HuH-7.5 (cell line): Measurements from ENCODE around the gene ZMYND10.
A peak's percentile ranks its signal among the peaks of the same experiment; 100 is the strongest.

Experiments used
- DNase-seq: peaks from one replicate; pipeline ENCODE4 v3.0.0; 2011; ENCODE audit warnings: low spot score

The ZMYND10 gene

GRCh38 chr3:50302095-50303012, 43.2 kb downstream of the ZMYND10 start:
- DNase-seq: no peak

GRCh38 chr3:50300681-50301254, 44.8 kb downstream of the ZMYND10 start:
- no peak for DNase-seq

- no peak for DNase-seq
These were observed 45.4 kb downstream of the ZMYND10 start for GRCh38 chr3:50299929-50300680.

GRCh38 chr3:50299638-50299928, 45.9 kb downstream of the ZMYND10 start:
- no peak for DNase-seq

- peak; percentile 98 for DNase-seq
These were observed 46.5 kb downstream of the ZMYND10 start, which contains the start of the genes HYAL3 and NAA80 for GRCh38 chr3:50298836-50299637. Gene HYAL3 (minus strand): TSS chr3:50299405. CDS start chr3:50295602, 3,803 bp downstream. Gene NAA80 (minus strand): TSS chr3:50299405. CDS start chr3:50297463, 1,942 bp downstream.

GRCh38 chr3:50297896-50298725, 47.4 kb downstream of the ZMYND10 start:
- peak; percentile 57 for DNase-seq

- DNase-seq: no peak
These were observed 48.2 kb downstream of the ZMYND10 start for GRCh38 chr3:50297384-50297775.

- no peak for DNase-seq
These were observed 48.7 kb downstream of the ZMYND10 start for GRCh38 chr3:50296721-50297383.

GRCh38 chr3:50295553-50296431, 49.7 kb downstream of the ZMYND10 start:
- no peak for DNase-seq

GRCh38 chr3:50294492-50295403, 50.8 kb downstream of the ZMYND10 start:
- DNase-seq: no peak

- DNase-seq: no peak
These were observed 51.4 kb downstream of the ZMYND10 start for GRCh38 chr3:50294089-50294488.

- no peak for DNase-seq
These were observed 52.3 kb downstream of the ZMYND10 start for GRCh38 chr3:50293079-50293801.

GRCh38 chr3:50292159-50293078, 53.1 kb downstream of the ZMYND10 start, which contains the start of gene IFRD2:
Gene IFRD2 (minus strand): TSS chr3:50292429. CDS start chr3:50292274, 155 bp downstream.
- peak; percentile 94 for DNase-seq
